Measurements from ENCODE around the gene SLC2A9.

Gene SLC2A9

GRCh38 chr4:10018818-10019461 is 2.4 kb downstream of the SLC2A9 start:
- DNase-seq = peak; percentile 42

GRCh38 chr4:10017037-10017893 is 4.0 kb downstream of the SLC2A9 start:
- no peak for DNase-seq

GRCh38 chr4:10016169-10016568 is 5.1 kb downstream of the SLC2A9 start:
- DNase-seq = no peak

- DNase-seq = no peak
Measured at GRCh38 chr4:10015140-10015753, 6.0 kb downstream of the SLC2A9 start.

- DNase-seq = peak; percentile 32
Measured at GRCh38 chr4:10013722-10014121, 7.6 kb downstream of the SLC2A9 start.

- DNase-seq = no peak
Measured at GRCh38 chr4:10011885-10012284, 9.4 kb downstream of the SLC2A9 start.

- no peak for DNase-seq
Measured at GRCh38 chr4:10011277-10011676, 10.0 kb downstream of the SLC2A9 start.

- DNase-seq = no peak
Measured at GRCh38 chr4:10009861-10010500, 11.3 kb downstream of the SLC2A9 start.

GRCh38 chr4:10008609-10009005 is 12.7 kb downstream of the SLC2A9 start:
- no peak for DNase-seq

GRCh38 chr4:10007793-10008608 is 13.3 kb downstream of the SLC2A9 start:
- DNase-seq = no peak

- no peak for DNase-seq
Measured at GRCh38 chr4:10007436-10007740, 13.9 kb downstream of the SLC2A9 start.

GRCh38 chr4:10006601-10007435 is 14.5 kb downstream of the SLC2A9 start:
- DNase-seq = no peak

GRCh38 chr4:10006231-10006600 is 15.1 kb downstream of the SLC2A9 start:
- no peak for DNase-seq

GRCh38 chr4:10005632-10006031 is 15.7 kb downstream of the SLC2A9 start:
- no peak for DNase-seq

- no peak for DNase-seq
Measured at GRCh38 chr4:10003666-10004065, 17.6 kb downstream of the SLC2A9 start.

GRCh38 chr4:10002278-10002677 is 19.0 kb downstream of the SLC2A9 start:
- no peak for DNase-seq

- no peak for DNase-seq
Measured at GRCh38 chr4:10001757-10002156, 19.5 kb downstream of the SLC2A9 start.

- no peak for DNase-seq
Measured at GRCh38 chr4:9999956-10000561, 21.2 kb downstream of the SLC2A9 start.

- DNase-seq = no peak
Measured at GRCh38 chr4:9997886-9998285, 23.4 kb downstream of the SLC2A9 start.

GRCh38 chr4:9996319-9997110 is 24.8 kb downstream of the SLC2A9 start:
- no peak for DNase-seq

All from GDM1 (cell line).